ENCODE measurements around the gene DNAJB7.

DNA sequence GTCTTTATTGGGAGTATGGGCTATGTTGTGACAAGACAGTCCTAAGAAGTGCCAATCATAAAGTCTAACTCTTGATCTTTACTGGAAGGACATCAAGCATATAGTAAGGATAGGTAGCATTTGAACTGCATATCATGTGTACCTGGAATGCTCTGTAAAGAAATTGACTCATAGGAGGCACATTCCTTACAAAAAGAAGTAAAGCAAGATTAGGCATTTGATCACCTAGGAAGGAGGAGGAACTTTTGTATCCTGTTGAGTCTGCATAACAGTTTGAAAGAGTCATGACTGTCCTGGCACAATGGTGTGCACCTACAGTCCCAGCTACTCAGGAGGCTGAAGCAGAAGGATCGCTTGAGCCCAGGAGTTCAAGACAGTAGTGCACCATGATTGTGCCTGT, 42.2 kb upstream of the DNAJB7 start:
- no peak for TF ChIP-seq POLR2A (IDR thresholded peaks at IDR 0.05)
- TF ChIP-seq CTCF (IDR thresholded peaks at IDR 0.05), result no peak

Measured in thyroid gland (tissue), 4 donors.